Measurements from ENCODE around the gene OBSL1.

DNA sequence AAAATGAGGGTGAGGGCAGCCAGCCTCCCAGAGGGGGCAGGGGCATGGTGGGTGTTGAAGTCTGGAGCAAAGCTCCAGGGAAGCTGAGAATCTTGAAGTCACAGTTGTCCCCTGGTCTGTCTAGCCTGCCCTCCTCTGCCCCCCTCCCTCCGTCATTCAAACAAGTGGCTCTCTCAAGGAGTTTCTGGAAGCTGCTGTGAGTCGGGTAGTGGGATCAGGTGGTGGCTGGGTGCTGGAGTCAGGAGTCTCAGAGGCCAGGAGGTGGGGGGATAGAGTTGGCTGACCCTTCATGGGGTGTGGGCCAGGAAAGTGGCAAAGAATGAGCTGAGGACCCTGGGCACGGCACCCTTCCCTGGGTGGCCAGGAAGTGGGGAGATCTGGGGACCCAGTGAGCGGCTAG lies 57.6 kb downstream of the OBSL1 start:
- TF ChIP-seq YY1 (IDR thresholded peaks at IDR 0.05; ENCODE audit: insufficient read depth, insufficient read length): no peak
- TF ChIP-seq ZNF274 (IDR thresholded peaks at IDR 0.05; ENCODE audit: low read depth, low read length): no peak
- no peak for TF ChIP-seq SUZ12 (IDR thresholded peaks at IDR 0.05; ENCODE audit: extremely low read depth, insufficient read depth, insufficient read length)
